Measurements from ENCODE around the gene HOATZ. TPM values are rescaled to one million over a fixed set of nuclear protein-coding genes. Genes with fewer than 3 reads are reported as not detected.

Gene HOATZ
- total and polyA plus RNA-seq, 2 of the 13 experiments (the other 11 are each of a cell fraction or from before 2014, with no cell fraction given), result not detected

- no peaks in the 10 kb centered on the region for H3K36me3 ChIP-seq (replicated peaks in 1 of 2; ENCODE audit: control insufficient read depth in 1 of 2, insufficient read depth in 2 of 2, low read length in 2 of 2)
- WGBS (ENCODE audit: low lambda C conversion rate), result 20% methylated on average over 7 of the region's 7 CpGs
- POLR2A ChIA-PET, result no interaction called here
- peaks cover 48% of the 10 kb centered on the region for H3K4me1 ChIP-seq (ENCODE audit: insufficient read depth, low read length)
- H2AFZ ChIP-seq (ENCODE audit: low read length), result no peak overlapping the region
- intact Hi-C loops (cut with micrococcal nuclease; ENCODE audit: unreplicated experiment) (no loop called here), in situ Hi-C loops (cut with HindIII; ENCODE audit: extremely low pct_ligation_motif_present, low pct_unique_long_range_greater_than_20kb) (no loop called here)
- H3K27ac ChIP-seq (ENCODE audit: extremely low read length, insufficient read depth, low read length), result no peak overlapping the region
- no peak overlapping the region for H3K9ac ChIP-seq (ENCODE audit: insufficient read depth, low read depth, low read length)
- DNase-seq (ENCODE audit: low spot score) (no peak), ATAC-seq (no peak), FAIRE-seq (no peak)
- H3K27me3 ChIP-seq (ENCODE audit: control insufficient read depth in 1 of 2, insufficient read depth in 2 of 2, low read length in 2 of 2), result no peaks in the 10 kb centered on the region; a peak in 1 of 5 replicates
- TF ChIP-seq, protein P1, sequence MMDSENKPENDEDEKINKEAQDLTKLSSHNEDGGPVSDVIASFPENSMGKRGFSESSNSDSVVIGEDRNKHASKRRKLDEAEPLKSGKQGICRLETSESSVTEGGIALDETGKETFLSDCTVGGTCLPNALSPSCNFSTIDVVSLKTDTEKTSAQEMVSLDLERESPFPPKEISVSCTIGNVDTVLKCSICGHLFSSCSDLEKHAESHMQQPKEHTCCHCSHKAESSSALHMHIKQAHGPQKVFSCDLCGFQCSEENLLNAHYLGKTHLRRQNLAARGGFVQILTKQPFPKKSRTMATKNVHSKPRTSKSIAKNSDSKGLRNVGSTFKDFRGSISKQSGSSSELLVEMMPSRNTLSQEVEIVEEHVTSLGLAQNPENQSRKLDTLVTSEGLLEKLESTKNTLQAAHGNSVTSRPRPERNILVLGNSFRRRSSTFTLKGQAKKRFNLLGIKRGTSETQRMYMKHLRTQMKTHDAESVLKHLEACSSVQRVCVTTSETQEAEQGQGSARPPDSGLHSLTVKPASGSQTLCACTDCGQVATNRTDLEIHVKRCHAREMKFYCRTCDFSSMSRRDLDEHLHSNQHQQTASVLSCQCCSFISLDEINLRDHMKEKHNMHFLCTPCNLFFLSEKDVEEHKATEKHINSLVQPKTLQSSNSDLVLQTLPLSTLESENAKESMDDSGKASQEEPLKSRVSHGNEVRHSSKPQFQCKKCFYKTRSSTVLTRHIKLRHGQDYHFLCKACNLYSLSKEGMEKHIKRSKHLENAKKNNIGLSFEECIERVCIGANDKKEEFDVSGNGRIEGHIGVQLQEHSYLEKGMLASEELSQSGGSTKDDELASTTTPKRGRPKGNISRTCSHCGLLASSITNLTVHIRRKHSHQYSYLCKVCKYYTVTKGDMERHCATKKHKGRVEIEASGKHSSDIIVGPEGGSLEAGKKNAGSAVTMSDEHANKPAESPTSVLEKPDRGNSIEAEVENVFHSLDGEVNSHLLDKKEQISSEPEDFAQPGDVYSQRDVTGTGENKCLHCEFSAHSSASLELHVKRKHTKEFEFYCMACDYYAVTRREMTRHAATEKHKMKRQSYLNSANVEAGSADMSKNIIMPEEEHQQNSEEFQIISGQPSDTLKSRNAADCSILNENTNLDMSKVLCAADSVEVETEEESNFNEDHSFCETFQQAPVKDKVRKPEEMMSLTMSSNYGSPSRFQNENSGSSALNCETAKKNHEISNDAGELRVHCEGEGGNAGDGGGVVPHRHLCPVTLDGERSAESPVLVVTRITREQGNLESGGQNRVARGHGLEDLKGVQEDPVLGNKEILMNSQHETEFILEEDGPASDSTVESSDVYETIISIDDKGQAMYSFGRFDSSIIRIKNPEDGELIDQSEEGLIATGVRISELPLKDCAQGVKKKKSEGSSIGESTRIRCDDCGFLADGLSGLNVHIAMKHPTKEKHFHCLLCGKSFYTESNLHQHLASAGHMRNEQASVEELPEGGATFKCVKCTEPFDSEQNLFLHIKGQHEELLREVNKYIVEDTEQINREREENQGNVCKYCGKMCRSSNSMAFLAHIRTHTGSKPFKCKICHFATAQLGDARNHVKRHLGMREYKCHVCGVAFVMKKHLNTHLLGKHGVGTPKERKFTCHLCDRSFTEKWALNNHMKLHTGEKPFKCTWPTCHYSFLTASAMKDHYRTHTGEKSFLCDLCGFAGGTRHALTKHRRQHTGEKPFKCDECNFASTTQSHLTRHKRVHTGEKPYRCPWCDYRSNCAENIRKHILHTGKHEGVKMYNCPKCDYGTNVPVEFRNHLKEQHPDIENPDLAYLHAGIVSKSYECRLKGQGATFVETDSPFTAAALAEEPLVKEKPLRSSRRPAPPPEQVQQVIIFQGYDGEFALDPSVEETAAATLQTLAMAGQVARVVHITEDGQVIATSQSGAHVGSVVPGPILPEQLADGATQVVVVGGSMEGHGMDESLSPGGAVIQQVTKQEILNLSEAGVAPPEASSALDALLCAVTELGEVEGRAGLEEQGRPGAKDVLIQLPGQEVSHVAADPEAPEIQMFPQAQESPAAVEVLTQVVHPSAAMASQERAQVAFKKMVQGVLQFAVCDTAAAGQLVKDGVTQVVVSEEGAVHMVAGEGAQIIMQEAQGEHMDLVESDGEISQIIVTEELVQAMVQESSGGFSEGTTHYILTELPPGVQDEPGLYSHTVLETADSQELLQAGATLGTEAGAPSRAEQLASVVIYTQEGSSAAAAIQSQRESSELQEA (CRISPR knock-in tag; IDR thresholded peaks at IDR 0.05; ENCODE audit: not compliant biosample characterization), result no peak
- no peaks in the 10 kb centered on the region for H3K79me2 ChIP-seq (ENCODE audit: insufficient read depth, low read length)
- H3K9me3 ChIP-seq (ENCODE audit: low read length), result no peaks in the 10 kb centered on the region
- BruUV-seq (replicated peaks), result no TSS peak
- no peaks in the 10 kb centered on the region for H4K20me1 ChIP-seq (ENCODE audit: insufficient read depth, low read length)
- peak overlapping the region in 1 of 3 experiments; percentile 15; a peak in 1 of 6 replicates for H3K4me3 ChIP-seq (replicated peaks in 1 of 3; ENCODE audit: insufficient read depth in 1 of 3, low read depth in 2 of 3, low read length in 3 of 3)
- CTCF ChIA-PET (ENCODE audit: low intra/inter-chr PET ratio, low total read pairs), result no interaction called here
- H3K4me2 ChIP-seq (ENCODE audit: low read depth, low read length), result peak overlapping the region; percentile 48
Observed at GRCh38 chr11:111574373-111575225, 60.0 kb downstream of the HOATZ start.
